SKM-1 treated with dmso at 0.1 percent for 144 hours (cell line): ENCODE data around the gene PEAK1.
"Not testable (repeated sequence)": the region's sequence is repeated elsewhere in the genome, so short reads cannot be mapped to it uniquely, and the experiment has no call there.

ENCODE experiments used
- DNase-seq: peaks from one replicate; lab custom pipeline; 2025; ENCODE audit not compliant: unreplicated experiment; lab: John Stamatoyannopoulos, UW

PEAK1 gene

DNA sequence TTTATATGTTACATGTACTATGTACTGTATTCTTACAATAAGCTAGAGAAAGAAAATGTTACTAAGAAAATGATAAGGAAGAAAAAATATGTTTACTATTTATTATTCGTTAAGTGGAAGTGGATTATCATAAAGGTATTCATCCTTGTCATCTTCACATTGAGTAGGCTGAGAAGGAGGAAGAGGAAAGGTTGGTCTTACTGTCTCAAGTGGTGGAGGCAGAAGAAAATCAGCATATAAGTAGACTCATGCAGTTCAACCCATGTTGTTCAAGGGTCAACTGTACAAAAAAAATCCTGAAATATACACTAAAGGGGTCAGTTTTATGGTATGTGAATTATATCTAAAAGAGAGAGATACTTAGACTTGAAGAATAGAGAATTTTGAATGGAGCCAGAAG lies 6.5 kb upstream of the PEAK1 start:
- DNase-seq: no peak

DNA sequence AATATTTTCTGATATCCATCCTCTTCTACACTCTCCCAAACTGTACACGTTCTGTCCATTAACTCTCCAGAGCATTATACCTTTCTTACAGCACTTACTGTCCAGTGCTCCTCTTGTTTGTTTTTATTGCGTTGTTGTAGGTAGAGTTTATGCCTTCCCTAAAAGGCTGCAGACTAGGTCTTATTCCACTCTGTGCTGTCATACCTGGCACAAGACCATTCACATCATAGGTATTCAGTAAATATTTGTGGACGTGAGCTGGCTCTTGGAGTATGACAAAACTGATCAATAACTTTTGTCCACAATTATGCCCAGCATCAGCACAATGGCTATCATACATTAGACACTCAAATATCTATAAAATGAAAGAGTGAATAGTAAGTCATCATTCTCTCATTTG lies 5.2 kb upstream of the PEAK1 start:
- DNase-seq: no peak

GRCh38 chr15:77421370-77421700 lies 1.4 kb upstream of the PEAK1 start:
- DNase-seq: no peak

DNA sequence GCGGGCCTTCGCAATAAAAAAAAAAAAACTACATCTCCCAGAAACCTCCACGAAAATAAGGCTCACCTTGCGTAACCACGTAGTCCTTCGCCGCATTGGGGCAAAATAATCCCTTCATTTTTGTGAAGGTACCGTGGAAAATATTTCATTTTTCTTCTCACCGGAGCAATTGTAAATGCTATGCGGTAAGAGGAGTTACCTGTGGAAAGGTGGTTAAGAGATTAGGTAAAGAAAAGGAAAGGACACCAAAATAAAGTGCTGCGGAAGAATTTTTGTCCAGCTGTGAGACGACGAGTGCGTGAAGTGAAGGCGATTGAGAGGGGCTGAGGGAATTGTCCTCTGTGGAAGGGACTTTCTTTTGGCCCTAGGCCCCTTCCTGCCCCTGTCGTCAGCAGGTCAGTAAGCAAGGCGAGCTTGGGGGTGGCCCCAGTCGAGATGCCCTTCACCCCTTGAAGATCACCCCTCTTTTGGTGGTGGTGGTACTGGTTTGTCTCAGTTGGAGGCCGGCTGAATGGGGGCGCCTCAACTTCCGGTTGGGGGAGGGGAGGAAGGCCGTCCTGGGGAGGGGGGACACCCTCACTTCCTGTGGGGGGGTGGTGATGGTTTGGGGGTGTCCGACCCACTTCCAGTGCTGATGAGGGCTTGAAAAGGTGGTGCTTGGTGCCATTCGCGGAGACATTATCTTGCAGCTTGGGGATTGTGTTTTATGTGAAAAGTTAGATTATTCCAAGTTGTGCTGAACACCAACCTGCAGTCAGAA lies 886 bp upstream of the PEAK1 start, which contains the start of gene HMG20A:
HMG20A (plus strand) TSS at position 279 of the 760 bp plus-strand sequence. CDS start 37,520 bp downstream, outside the sequence.
- peak; percentile 89 for DNase-seq

- no peak for DNase-seq
Measured at GRCh38 chr15:77418966-77419835, 703 bp downstream of the PEAK1 start.

DNA sequence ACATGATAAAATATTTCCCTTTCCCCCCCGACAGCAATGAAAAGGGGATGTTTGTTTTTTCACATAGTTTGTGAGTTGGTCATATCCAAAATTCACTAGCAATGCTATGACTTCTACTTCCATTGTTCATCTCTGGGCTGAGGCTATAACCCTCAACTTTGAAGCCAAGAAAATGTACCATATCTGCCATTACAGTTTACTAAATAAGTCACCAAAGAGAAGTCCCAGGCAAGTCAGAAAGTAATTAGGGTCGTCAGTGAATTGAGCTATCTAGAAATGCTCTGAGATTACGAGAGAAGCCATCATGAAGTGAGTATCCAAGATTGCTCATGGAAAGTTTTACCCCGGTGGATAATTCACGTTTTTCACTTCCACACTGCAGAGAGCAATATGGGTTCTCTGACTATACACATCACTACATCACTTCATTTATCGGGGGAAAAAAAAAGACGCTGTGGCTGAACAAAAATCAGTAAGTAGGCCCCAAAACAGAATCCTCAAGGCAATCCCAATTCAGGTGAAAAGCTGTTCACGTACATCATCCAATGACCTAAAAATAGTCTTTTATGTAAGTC lies 1.4 kb downstream of the PEAK1 start:
- no peak for DNase-seq

- no peak for DNase-seq
Measured at GRCh38 chr15:77417602-77418001, 2.3 kb downstream of the PEAK1 start.

DNA sequence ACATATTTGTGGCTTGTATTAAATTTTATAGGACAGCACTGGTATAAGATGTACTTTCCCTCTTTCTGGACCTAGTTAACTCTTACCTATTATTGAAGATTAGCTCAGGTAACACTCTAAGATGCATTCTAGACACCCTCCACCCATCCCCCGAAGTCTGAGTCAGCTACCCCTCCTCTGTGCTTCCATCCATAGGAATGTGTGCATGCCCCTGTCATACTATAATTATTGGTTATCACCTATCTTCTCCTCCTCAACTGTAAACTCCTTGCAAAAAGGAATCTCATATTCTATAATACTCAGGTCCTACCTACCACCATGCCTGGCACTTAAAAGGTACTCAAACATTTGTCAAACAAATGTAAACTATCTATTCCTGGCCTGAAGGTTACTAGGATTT lies 3.0 kb downstream of the PEAK1 start:
- no peak for DNase-seq

DNA sequence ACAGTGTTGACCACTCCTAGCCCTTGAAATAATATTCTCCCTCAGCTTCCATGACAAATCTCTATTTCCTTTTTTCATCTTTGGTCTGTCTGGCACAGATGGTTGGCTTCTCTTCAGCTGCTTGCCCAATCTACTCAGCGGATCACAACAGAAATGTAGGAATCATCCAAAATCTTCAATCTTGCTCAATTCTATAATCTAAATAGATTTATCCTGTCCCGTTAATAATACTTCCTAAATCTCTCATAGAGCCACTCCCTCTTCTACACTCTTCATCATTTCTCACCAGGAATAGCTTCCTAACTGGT lies 3.8 kb downstream of the PEAK1 start:
- DNase-seq: no peak

- DNase-seq: no peak
Measured at GRCh38 chr15:77415450-77416147, 4.3 kb downstream of the PEAK1 start.

GRCh38 chr15:77414789-77415442 lies 5.0 kb downstream of the PEAK1 start:
- no peak for DNase-seq

DNA sequence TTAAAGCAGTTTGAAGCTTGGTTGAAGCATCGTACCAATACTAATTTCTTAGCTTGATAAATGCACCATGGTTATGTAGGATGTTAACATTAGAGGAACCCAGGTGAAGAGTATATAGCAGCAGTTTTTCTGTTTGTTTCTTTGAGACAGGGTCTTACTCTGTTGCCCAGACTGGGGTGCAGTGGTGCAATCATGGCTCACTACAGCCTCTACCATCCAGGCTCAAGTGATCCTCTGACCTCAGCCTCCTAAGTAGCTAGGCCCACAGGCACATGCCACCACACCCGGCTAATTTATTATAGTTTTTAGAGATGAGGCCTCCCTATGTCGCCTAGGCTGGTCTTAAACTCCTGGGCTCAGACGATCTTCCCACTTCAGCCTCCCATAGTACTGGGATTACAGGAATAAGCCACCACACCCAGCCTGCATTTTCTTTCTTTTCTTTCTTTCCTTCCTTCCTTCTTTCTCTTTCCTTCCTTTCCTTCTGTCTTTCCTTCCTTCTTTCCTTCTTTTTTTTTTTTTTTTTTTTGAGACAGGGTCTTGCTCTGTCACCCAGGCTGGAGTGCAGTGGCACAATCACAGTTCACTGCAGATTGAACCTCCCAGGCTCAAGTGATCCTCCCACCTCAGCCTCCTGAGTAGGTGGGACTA lies 6.1 kb downstream of the PEAK1 start:
- DNase-seq: no peak

- DNase-seq: no peak
Measured at GRCh38 chr15:77412972-77413698, 6.8 kb downstream of the PEAK1 start.

- DNase-seq: no peak
Measured at GRCh38 chr15:77411619-77411976, 8.3 kb downstream of the PEAK1 start.

DNA sequence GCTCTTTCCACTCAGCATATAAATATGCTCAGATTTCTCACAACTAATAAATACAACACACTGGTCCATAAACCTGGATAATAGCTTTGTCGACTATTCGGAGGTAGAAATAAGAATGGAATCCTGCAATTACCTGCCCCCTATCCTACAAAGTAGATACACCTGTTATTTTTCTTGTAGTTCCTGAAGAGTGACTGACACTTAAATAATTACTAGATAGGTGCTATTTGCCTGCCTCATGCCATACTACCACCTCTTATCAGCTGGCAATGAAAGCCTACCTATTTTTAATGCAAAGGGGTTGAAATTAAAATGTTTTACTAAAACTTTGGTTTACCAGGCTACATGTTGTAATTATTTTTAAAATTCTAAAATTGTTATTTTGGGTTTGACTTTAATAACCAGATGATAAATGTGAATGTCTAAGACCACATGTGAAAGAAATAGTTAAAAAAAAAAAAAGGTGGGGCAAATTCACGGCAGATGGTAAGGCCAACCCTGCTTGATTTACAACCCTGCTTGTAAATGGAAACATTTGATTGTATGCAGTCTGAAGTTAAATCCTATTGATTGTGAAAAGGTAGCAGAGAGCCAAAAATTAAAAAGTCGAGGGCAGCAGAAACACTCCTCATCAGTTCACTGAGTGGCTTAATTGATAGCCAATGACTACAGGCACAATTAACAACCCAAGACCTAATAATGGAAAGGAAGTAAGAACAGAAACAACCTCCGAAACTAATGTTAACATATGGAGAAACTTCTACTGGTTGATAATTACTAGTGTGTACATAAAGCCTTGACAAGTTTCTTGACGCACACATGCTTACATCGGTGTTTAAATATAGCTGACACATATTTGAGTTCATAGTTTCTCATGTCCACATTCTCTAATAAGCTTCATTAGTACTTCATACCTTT lies 8.9 kb downstream of the PEAK1 start:
- no peak for DNase-seq

DNA sequence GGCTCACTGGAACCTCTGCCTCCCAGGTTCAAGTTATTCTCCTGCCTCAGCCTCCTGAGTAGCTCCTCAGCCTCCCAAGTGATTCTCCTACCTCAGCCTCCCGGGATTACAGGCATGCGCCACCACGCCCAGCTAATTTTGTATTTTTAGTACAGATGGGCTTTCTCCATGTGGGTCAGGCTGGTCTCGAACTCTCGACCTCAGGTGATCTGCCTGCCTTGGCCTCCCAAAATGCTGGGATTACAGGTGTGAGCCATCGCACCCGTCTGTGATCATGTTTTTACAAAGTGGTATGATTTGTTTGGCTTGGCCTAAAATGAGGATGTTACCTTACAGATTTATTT lies 9.8 kb downstream of the PEAK1 start:
- DNase-seq: not testable (repeated sequence)

DNA sequence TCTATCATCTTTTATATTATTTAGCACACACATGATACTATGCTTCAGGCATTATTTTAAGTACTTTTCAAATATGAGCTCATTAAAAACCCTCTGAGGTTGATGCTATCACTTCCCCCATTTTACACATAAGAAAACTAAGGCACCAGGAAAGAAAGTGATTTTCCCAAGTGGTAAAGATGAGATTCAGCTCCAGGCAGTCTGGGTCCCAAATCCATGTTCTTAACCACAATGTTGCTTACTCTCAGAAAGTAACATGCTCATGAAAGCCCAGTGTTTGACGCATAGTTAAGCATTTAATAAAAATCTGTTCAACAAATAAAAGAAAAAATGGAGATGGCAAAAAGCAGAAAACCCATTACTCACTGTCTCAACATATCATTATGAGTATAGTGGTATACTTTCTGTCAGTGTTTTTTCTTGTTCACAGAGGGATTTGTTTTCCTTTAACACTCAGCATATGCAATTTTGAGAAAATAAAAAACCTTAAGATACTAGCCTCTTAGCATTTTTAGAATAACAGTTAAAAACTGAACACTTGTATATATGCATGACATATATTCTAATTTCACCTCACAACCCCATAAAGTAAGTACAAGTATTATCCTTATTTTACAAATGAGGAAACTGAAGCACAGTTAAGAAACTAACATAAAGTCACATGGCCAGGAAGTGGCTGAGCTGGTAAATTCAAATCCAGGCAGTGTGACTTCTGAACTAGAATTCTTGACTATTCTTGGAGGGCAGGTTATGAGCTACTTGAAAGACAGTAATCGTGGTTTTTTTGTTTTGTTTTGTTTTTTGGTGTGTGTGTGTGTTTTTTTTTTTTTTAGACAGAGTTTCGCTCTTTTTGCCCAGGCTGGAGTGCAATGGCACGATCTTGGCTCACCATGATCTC lies 10.4 kb downstream of the PEAK1 start:
- peak; percentile 40 for DNase-seq

DNA sequence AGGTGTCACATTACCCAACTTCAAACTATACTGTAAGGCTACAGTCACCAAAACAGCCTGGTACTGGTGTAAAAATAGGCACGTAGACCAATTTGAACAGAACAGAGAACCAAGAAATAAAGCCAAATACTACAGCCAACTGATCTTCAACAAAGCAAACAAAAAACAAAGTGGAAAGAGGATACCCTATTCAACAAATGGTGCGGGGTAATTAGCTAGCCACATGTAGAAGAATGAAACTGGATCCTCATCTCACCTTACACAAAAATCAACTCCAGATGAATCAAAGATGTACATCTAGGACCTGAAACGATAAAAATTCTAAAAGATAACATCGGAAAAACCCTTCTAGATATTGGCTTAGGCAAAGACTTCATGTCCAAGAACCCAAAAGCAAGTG lies 13.1 kb downstream of the PEAK1 start:
- no peak for DNase-seq
